Measurements from ENCODE around the gene MACF1.

MACF1 gene

GRCh38 chr1:39333296-39333695 lies 128.8 kb downstream of the MACF1 start:
- FAIRE-seq (no peak), DNase-seq (ENCODE audit: insufficient read length, low spot score) (no peak)
- no peak for TF ChIP-seq POLR2A (IDR thresholded peaks at IDR 0.05; ENCODE audit: low read depth, low read length)
- no peak for TF ChIP-seq POLR2AphosphoS5 (IDR thresholded peaks at IDR 0.05; ENCODE audit: low read depth, low read length)
- TF ChIP-seq SPI1 (IDR thresholded peaks at IDR 0.05; ENCODE audit: low read depth, low read length) = no peak
- TF ChIP-seq POU2F2 (IDR thresholded peaks at IDR 0.05; ENCODE audit: low read depth, low read length) = no peak
- no peak for TF ChIP-seq PAX5 (IDR thresholded peaks at IDR 0.05; ENCODE audit: insufficient read depth, low read length, severe bottlenecking)
- TF ChIP-seq TAF1 (IDR thresholded peaks at IDR 0.05; ENCODE audit: low read depth, low read length) = no peak

- TF ChIP-seq SPI1 (IDR thresholded peaks at IDR 0.05; ENCODE audit: low read depth, low read length) (no peak), PAX5 (IDR thresholded peaks at IDR 0.05; ENCODE audit: insufficient read depth, low read length, severe bottlenecking) (no peak), TAF1 (IDR thresholded peaks at IDR 0.05; ENCODE audit: low read depth, low read length) (no peak), POLR2AphosphoS5 (IDR thresholded peaks at IDR 0.05; ENCODE audit: low read depth, low read length) (no peak), POU2F2 (IDR thresholded peaks at IDR 0.05; ENCODE audit: low read depth, low read length) (no peak), POLR2A (IDR thresholded peaks at IDR 0.05; ENCODE audit: low read depth, low read length) (no peak)
- no peak for FAIRE-seq
- DNase-seq (ENCODE audit: insufficient read length, low spot score) = no peak
These were observed 130.7 kb downstream of the MACF1 start for GRCh38 chr1:39335216-39335615.

- FAIRE-seq (no peak), DNase-seq (ENCODE audit: insufficient read length, low spot score) (no peak)
- TF ChIP-seq TAF1 (IDR thresholded peaks at IDR 0.05; ENCODE audit: low read depth, low read length) = no peak
- no peak for TF ChIP-seq POU2F2 (IDR thresholded peaks at IDR 0.05; ENCODE audit: low read depth, low read length)
- TF ChIP-seq POLR2A (IDR thresholded peaks at IDR 0.05; ENCODE audit: low read depth, low read length) = no peak
- no peak for TF ChIP-seq POLR2AphosphoS5 (IDR thresholded peaks at IDR 0.05; ENCODE audit: low read depth, low read length)
- TF ChIP-seq SPI1 (IDR thresholded peaks at IDR 0.05; ENCODE audit: low read depth, low read length) = no peak
- TF ChIP-seq PAX5 (IDR thresholded peaks at IDR 0.05; ENCODE audit: insufficient read depth, low read length, severe bottlenecking) = no peak
These were observed 132.6 kb downstream of the MACF1 start for GRCh38 chr1:39337067-39337466.

DNA sequence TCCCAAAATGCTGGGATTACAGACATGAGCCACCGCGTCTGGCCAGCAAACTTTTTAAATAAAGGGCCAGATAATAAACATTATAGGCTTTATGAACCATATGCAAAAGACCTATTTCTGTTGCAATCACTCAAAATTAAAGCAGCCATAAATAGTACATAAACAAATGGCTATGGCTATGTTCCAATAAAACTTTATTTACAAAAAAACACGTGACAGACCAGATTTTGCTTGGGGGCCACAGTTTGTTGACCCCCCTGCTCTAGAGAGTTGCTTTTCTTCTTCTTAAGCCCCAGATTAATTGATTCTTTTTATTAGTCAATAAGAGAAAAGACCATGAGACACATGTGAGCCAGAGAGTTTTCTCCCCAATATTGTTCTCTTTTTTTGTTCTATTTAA lies 138.3 kb downstream of the MACF1 start:
- no peak for DNase-seq (ENCODE audit: insufficient read length, low spot score)
- TF ChIP-seq POU2F2 (IDR thresholded peaks at IDR 0.05; ENCODE audit: low read depth, low read length) = no peak
- no peak for TF ChIP-seq SPI1 (IDR thresholded peaks at IDR 0.05; ENCODE audit: low read depth, low read length)
- no peak for TF ChIP-seq TAF1 (IDR thresholded peaks at IDR 0.05; ENCODE audit: low read depth, low read length)
- no peak for TF ChIP-seq POLR2A (IDR thresholded peaks at IDR 0.05; ENCODE audit: low read depth, low read length)
- no peak for TF ChIP-seq PAX5 (IDR thresholded peaks at IDR 0.05; ENCODE audit: insufficient read depth, low read length, severe bottlenecking)
- no peak for TF ChIP-seq POLR2AphosphoS5 (IDR thresholded peaks at IDR 0.05; ENCODE audit: low read depth, low read length)
- no peak for FAIRE-seq

DNA sequence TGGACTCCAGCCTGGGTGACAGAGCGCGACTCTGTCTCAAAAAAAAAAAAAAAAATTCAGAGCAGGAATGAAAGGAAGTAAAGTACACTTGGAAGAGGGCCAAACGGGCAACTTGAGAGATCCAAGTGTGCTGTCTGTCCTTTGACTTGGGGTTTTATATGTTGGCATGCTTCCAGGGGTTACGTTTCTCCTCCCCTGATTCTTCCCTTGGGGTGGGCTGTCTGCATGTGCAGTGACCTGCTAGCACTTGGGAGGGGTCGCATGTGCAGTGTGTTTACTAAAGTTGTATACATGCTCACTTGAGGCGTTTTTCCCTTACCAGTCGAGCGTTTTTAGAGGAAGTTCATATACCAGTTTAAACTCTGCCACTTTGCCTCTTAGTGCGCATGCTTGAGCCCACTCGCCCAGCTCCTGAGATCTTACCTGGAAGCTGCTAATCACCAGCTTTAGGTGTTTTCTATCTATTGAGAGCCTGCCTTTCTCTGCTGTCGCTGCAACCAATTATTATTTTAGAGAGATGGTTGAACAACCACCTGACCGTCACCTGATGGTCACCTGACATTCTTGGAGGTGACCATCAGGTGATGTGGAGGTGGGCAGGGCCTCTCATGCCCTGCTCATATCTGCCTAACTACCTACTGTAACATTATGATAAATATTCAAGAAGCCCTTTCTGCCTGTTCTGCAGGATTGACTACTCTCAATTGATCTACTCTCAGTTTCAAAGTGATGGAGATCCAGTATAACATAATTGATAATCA lies 140.1 kb downstream of the MACF1 start:
- DNase-seq (ENCODE audit: insufficient read length, low spot score) = no peak
- TF ChIP-seq POU2F2 (IDR thresholded peaks at IDR 0.05; ENCODE audit: low read depth, low read length) (no peak), SPI1 (IDR thresholded peaks at IDR 0.05; ENCODE audit: low read depth, low read length) (no peak)
- FAIRE-seq = no peak

- TF ChIP-seq SPI1 (IDR thresholded peaks at IDR 0.05; ENCODE audit: low read depth, low read length) (no peak), PAX5 (IDR thresholded peaks at IDR 0.05; ENCODE audit: insufficient read depth, low read length, severe bottlenecking) (no peak), POLR2AphosphoS5 (IDR thresholded peaks at IDR 0.05; ENCODE audit: low read depth, low read length) (no peak), TAF1 (IDR thresholded peaks at IDR 0.05; ENCODE audit: low read depth, low read length) (no peak), POU2F2 (IDR thresholded peaks at IDR 0.05; ENCODE audit: low read depth, low read length) (no peak), POLR2A (IDR thresholded peaks at IDR 0.05; ENCODE audit: low read depth, low read length) (no peak)
- FAIRE-seq (no peak), DNase-seq (ENCODE audit: insufficient read length, low spot score) (no peak)
These were observed 142.4 kb downstream of the MACF1 start for GRCh38 chr1:39346872-39347271.

- TF ChIP-seq POU2F2 (IDR thresholded peaks at IDR 0.05; ENCODE audit: low read depth, low read length) (no peak), POLR2A (IDR thresholded peaks at IDR 0.05; ENCODE audit: low read depth, low read length) (no peak), TAF1 (IDR thresholded peaks at IDR 0.05; ENCODE audit: low read depth, low read length) (no peak)
- no peak for DNase-seq (ENCODE audit: insufficient read length, low spot score)
These were observed 143.8 kb downstream of the MACF1 start for GRCh38 chr1:39348278-39348677.

DNA sequence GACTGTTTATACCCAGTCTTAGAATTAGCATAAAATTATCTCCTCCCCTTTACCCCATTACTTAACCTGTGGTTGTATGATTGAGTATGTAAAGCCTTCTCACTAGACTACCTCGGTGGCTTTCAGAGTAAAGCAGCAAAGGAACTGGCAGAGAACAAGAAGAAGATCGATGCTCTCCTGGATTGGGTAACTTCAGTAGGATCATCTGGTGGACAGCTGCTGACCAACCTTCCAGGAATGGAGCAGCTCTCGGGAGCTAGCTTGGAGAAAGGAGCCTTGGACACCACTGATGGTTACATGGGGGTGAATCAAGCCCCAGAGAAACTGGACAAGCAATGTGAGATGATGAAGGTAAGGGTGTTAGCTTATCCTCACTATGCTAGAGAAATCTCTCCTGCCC lies 148.4 kb downstream of the MACF1 start:
- no peak for FAIRE-seq
- DNase-seq (ENCODE audit: insufficient read length, low spot score) = no peak
- TF ChIP-seq PAX5 (IDR thresholded peaks at IDR 0.05; ENCODE audit: insufficient read depth, low read length, severe bottlenecking) = no peak
- TF ChIP-seq POLR2AphosphoS5 (IDR thresholded peaks at IDR 0.05; ENCODE audit: low read depth, low read length) = no peak
- no peak for TF ChIP-seq TAF1 (IDR thresholded peaks at IDR 0.05; ENCODE audit: low read depth, low read length)
- TF ChIP-seq SPI1 (IDR thresholded peaks at IDR 0.05; ENCODE audit: low read depth, low read length) = no peak
- no peak for TF ChIP-seq POLR2A (IDR thresholded peaks at IDR 0.05; ENCODE audit: low read depth, low read length)
- no peak for TF ChIP-seq POU2F2 (IDR thresholded peaks at IDR 0.05; ENCODE audit: low read depth, low read length)

More at GRCh38 chr1:39348278-39348677, 143.8 kb downstream of the MACF1 start:
- no peak for FAIRE-seq

- TF ChIP-seq PAX5 (IDR thresholded peaks at IDR 0.05; ENCODE audit: insufficient read depth, low read length, severe bottlenecking) (no peak), POLR2AphosphoS5 (IDR thresholded peaks at IDR 0.05; ENCODE audit: low read depth, low read length) (no peak), POU2F2 (IDR thresholded peaks at IDR 0.05; ENCODE audit: low read depth, low read length) (no peak), POLR2A (IDR thresholded peaks at IDR 0.05; ENCODE audit: low read depth, low read length) (no peak), TAF1 (IDR thresholded peaks at IDR 0.05; ENCODE audit: low read depth, low read length) (no peak), SPI1 (IDR thresholded peaks at IDR 0.05; ENCODE audit: low read depth, low read length) (peak; percentile 31; the same call in 1 of the 2 replicates)
- FAIRE-seq = no peak
- DNase-seq (ENCODE audit: insufficient read length, low spot score) = no peak
These were observed 150.1 kb downstream of the MACF1 start for GRCh38 chr1:39354572-39354971.

DNA sequence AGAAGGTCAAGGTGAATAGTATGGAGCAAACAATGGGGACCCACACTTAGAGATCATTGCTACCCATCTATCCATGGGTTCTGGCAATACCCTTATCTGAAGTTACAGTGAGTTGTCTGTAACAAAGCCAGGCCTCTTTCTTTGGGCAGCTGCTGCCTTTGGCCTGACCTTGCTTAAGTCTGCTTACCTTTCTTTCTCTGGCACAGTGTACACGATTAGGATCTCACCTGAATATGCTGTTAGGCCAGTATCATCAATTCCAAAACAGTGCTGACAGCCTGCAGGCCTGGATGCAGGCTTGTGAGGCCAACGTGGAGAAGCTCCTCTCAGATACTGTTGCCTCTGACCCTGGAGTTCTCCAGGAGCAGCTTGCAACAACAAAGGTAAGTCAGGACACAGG lies 154.0 kb downstream of the MACF1 start:
- no peak for DNase-seq (ENCODE audit: insufficient read length, low spot score)
- FAIRE-seq = no peak
- TF ChIP-seq POU2F2 (IDR thresholded peaks at IDR 0.05; ENCODE audit: low read depth, low read length) = no peak
- TF ChIP-seq PAX5 (IDR thresholded peaks at IDR 0.05; ENCODE audit: insufficient read depth, low read length, severe bottlenecking) = no peak
- no peak for TF ChIP-seq TAF1 (IDR thresholded peaks at IDR 0.05; ENCODE audit: low read depth, low read length)
- no peak for TF ChIP-seq SPI1 (IDR thresholded peaks at IDR 0.05; ENCODE audit: low read depth, low read length)
- TF ChIP-seq POLR2A (IDR thresholded peaks at IDR 0.05; ENCODE audit: low read depth, low read length) = no peak
- TF ChIP-seq POLR2AphosphoS5 (IDR thresholded peaks at IDR 0.05; ENCODE audit: low read depth, low read length) = no peak

Measured in GM12891 (cell line).